Stimulated activated CD4-positive, alpha-beta T cell treated with anti-CD3 and anti-CD28 coated beads, Interleukin-15, amount 100 ng/mL, for 1 hour (primary cell): ENCODE results near the gene NFATC2IP.

Experiments used
- DNase-seq, 2 donors: peaks; one replicate each; pipeline ENCODE4 v3.0.0-alpha.2; 2020; ENCODE audit warnings: low read depth in 1 of 2, low spot score in 1 of 2

NFATC2IP gene

DNA sequence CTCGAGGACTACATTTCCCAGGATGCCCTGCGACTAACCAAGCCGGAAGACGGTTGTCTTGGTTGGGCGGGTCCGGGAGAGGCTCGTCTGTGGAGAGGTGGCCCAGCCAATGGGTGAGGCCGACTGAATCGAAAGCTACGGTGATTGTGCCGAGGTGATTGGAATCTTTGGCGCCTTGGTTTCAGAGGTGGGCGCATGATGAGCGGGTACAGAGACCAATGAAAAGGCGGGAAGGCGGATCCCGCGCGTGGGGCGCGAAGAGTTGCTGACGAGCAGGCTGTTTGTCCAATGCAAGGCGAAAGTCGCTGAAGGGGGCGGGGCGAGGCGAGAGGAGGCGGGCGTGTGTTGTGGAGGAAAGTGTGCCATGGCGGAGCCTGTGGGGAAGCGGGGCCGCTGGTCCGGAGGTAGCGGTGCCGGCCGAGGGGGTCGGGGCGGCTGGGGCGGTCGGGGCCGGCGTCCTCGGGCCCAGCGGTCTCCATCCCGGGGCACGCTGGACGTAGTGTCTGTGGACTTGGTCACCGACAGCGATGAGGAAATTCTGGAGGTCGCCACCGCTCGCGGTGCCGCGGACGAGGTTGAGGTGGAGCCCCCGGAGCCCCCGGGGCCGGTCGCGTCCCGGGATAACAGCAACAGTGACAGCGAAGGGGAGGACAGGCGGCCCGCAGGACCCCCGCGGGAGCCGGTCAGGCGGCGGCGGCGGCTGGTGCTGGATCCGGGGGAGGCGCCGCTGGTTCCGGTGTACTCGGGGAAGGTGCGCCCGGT lies at the start of gene NFATC2IP:
Gene NFATC2IP (plus strand): TSS at position 290 of the 762 bp plus-strand sequence. CDS start 75 bp downstream, at position 365.
- peak; percentile 99 for DNase-seq

DNA sequence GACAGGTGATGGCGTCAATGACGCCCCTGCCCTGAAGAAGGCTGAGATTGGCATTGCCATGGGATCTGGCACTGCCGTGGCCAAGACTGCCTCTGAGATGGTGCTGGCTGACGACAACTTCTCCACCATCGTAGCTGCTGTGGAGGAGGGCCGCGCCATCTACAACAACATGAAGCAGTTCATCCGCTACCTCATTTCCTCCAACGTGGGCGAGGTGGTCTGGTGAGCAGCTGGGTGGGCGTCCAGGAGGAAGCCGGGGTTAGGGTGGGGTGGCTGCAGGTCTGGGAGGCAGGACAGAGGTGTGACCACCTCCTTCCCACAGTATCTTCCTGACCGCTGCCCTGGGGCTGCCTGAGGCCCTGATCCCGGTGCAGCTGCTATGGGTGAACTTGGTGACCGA lies 48.9 kb upstream of the NFATC2IP start:
- DNase-seq, result no peak

DNA sequence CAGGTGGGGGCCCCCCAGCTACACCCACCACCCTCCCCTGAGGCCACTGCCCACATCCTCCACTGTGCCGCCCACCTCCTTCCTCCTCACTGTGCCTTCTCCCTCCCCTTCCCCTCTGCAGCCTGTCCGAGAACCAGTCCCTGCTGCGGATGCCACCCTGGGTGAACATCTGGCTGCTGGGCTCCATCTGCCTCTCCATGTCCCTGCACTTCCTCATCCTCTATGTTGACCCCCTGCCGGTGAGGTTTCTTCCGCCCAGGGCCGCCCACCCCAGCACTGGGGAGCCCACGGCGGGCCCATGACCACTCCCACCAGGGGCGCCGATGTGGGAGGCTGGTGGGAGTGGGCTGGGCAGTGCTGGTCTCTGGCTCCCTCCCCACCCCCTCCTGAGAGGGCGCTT lies 47.8 kb upstream of the NFATC2IP start:
- DNase-seq, result no peak

DNA sequence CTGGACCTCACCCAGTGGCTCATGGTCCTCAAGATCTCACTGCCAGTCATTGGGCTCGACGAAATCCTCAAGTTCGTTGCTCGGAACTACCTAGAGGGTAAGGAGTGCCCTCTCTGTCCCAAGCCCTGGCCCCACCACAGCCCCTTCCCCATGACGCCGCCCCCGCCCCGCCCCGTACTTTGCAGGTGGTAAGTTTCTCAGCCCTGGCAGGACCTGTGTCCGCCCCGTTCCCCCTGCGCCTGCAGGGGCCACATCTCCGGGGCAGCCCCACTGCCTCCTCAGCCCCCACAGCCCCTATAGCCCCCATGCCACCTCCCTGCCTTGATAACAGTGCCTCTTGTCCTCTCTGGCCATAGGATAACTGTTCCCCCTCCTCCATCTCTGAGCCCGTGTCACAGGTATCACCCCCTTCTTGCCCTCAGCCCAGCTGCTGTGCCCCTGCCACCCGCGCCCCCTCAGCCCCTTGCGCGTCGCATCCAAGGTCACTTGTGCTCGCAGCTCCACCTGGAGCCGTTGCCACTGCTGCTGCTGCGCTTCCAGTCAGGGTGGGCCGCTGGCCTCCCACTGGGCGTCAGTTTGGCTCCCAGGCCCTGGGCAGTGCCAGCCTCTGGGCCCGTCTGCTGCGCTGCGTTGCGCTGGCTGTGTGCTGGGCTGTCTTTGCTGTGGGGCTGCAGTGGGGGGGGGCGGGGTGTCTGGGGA lies 47.2 kb upstream of the NFATC2IP start:
- no peak for DNase-seq

DNA sequence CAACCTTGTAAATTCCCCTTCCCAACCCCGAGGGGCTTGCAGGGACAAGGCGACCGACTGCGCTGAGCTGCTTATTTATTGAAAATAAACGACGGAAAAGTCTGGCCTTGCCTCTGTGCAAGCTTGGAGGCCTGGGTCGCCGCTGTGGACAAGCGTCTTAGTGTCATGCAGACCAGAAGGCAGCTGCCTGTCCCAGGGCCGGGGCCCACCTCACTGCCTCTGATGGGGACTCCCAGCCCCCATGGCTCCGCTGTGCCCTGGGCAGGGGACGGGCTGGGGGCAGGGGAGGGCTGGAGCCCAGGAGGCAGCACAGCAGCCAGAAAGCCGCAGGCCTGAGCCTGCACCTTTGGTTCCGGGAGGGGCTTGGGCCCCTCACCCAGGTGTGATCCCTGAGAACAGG lies 46.4 kb upstream of the NFATC2IP start:
- no peak for DNase-seq

DNA sequence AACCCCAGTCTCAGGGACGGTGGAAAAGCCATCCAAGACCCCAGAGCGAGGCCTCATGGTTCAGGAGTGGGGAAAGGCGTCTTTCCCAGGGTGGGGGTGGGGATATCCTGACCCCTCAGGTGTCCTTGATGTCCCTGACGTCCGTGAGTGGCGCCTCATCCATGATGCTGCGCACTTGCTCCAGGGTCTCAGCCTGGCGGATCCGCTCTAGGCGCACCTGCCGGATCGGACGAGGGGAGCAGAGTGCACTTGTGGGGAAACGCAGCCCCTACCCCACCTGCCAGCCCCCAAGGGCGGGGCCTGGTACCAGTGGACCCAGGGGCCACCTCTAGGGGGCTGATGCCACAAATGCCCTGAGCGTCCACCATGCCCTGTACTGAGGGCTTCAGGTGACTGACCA lies 45.9 kb upstream of the NFATC2IP start:
- no peak for DNase-seq

DNA sequence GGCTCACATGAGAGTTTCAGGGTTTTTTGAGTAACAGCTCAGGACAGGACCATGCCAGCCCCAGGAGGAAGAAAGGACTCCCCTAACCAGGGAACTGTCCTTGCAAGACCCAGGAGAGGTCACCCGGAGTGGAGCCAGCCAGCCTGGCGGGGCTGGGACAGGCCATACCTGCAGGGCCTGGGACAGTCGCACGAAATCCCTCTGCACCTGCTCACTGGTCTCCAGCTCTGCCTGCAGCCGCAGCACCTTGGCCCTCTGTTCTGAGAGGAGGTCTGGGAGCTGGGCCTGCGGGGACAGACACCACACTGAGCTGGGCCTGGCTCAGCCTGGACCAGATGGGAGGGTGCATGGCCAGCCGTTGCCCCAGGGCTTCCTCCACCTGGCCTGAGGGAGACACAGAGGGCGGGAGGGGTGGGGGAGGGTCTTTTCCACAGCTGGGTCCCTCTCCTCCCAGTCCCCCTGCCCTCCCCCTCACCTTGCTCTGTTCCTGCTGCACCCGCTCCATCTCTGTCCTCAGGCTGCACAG lies 45.4 kb upstream of the NFATC2IP start:
- no peak for DNase-seq

DNA sequence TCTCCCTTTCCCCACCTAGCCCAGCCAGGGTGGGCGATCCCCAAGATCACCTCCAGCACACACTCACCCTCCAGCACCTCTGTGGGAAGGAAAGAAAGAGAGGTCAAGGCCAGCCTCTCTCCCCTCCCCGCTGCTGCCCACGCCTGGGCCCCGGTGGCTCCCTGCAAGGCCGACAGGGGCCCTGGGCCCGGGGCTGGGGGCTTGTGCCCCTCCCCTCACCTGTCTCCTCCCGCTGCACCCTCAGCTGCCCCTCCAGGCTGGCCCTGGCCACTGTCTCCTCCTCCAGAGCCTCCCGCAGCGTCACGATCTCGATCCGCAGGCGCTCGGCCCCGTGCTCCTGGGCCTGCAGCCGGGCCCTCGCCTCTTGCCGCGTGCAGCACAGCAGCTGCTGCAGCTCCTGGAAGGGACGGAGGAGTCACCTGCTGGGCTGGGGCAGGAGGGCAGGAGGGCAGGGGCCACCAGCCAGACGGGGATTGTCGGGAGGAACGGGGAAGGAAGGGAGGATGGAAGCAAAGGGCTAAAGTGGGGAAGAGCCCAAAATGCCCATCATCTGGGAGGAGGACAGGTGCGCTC lies 44.9 kb upstream of the NFATC2IP start:
- DNase-seq, result no peak

DNA sequence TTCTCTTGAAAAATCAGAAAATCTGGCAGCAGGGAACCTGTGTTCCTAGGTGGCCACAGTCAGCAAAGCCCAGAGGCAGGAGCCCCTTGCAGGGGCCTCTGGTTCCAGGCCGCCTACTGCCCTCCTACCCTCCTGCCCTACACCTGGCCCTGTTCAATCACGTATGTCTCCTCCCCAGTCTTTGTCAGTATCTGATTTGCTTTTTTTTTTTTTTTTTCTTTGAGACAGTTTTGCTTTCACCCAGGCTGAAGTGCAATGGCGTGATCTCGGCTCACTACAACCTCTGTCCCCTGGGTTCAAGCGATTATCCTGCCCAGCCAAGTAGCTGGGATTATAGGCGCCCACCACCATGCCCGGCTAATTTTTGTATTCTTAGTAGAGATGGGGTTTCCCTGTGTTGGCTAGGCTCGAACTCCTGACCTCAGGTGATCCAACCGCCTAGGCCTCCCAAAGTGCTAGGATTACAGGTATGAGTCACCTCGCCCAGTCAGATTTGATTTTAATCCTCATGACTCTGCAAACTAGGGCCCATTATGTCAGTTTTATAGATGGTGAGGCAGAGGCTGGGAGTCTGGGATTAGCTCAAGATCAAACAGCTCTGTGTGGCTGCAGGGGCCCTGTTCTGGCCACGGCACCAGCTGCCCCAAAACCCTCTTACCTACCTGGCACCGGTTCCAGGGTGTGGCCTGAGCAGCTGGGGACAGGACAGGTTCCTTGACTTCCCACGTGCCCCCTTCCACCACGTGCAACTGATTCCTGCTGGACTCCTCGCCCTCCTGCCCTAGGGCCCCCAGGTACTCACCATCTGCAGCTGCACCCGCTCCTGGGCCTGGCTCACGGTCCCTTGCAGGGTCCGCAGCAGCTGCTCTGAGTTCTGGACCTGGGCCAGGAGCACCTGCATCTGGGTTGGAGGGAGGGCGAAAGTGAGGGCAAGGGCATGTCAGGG lies 40.4 kb upstream of the NFATC2IP start:
- DNase-seq, result no peak

DNA sequence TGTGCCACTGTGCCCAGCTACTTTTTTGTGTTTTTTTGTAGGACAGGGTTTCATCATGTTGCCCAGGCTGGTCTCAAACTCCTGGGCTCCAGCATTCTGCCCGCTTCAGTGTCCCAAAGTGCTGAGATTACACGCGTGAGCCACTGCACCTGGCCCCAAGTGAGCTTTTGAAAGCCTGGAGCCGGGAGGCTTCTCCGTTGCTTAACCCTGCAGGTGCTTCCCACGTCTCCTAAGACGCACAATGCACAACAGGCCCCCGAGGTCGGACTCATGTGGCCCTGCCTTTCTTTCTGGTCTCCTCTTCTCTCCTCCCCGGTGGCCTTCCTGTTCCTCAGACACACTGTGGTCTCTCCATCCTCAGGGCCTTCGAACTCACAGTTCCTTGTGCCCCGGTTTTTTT lies 38.2 kb upstream of the NFATC2IP start:
- DNase-seq, result no peak

DNA sequence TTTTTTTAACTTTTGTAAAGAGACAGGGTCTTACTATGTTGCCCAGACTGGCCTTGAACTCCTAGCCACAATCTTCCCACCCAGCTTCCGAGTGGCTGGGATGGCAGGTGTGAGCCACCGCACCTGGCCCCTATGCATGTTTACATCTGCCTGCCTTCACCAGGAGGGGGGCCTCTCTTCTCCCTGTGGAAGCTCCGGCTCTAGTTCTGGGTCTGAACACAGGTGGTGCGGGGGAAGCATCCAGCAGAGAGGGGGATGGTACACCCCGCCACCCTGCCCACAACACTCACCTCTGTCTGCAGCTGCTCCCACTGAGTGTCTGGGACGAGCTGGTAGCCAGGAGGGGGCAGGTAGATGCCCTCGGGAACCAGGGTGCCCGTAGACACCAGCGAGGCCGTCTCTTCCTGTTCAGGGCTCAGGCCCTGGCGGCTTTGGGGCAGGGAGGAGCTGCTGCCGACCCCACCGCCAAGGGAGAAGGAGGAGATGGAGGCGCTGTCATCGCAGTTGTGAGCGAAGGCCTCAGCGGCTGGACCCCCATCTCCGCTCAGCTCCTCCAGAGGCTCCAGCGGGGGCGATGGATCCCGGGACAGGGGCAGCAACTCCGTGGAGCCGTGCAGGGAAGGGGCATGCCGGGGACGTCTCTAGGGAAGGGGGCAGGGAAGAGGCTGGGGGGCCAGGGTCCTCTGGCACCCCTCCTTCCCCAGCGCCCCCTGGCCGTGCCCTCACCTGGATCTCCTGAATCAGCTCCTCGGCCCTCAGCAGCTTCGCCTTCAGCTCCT lies 36.6 kb upstream of the NFATC2IP start:
- no peak for DNase-seq

DNA sequence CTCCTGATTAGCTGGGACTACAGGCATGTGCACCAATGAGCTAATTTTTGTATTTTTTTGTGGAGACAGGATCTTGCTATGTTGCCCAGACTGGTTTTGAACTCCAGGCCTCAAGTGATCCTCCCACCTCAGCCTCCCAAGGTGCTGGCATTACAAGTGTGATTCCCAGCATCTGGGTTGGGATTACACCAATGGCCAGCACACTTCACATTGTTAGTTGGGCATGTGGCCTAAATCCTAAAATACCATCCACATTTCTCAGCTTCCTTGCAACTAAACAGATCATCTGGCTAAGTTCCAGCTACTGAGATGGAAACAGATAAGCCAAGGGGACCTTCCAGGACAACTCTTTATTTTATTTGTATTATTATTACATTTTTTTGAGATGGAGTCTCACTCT lies 35.6 kb upstream of the NFATC2IP start:
- DNase-seq, result no peak

DNA sequence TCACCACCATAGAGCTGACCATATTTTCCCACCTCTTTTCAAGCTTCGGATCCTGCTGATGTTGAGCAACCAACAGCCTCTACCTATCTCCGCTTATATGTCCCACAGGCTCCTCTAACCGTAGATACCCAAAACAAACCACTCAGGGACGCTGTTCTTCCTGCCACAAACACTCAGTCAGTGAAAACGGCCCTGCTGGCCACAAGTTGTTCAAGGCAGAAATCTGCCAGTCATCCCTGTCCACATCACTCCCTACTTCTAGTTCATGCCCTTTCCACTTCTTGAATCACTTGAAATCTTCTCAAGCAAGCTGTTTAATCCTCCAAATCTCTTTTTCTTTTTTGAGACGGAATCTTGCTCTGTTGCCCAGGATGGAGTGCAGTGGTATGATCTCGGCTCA lies 33.6 kb upstream of the NFATC2IP start:
- no peak for DNase-seq

DNA sequence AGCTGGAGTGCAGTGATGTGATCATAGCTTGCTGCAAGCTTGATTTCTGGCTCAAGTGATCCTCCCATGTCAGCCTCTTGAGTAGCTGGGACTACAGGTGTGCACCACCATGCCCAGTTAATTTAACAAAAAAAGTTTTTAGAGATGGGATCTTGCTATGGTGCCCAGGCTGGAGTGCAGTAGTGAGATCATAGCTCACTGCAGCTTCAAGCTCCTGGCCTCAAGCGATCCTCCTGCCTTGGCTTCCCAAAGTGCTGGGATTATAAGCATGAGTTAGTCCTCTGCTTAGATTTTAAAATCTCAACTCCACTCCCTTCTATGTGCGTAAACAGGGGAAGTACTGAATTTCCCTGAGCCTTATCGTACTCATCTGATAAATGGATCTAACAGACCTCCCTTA lies 32.0 kb upstream of the NFATC2IP start:
- no peak for DNase-seq

DNA sequence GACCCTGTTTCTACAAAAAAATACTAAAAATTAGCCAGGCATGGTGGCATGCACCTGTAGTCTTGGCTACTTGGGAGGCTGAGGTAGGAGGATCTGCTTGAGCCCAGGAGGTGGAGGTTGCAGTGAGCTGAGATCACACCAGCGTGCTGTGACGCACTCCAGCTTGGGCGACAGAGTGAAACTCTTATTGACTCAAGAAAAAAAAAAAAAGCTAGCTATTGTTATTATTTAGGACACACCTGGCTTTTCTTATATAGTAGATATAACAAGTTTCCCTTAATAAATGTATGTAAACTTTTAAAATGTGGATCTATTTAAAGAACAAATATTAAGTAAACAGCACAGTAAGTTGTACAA lies 27.5 kb upstream of the NFATC2IP start:
- no peak for DNase-seq

DNA sequence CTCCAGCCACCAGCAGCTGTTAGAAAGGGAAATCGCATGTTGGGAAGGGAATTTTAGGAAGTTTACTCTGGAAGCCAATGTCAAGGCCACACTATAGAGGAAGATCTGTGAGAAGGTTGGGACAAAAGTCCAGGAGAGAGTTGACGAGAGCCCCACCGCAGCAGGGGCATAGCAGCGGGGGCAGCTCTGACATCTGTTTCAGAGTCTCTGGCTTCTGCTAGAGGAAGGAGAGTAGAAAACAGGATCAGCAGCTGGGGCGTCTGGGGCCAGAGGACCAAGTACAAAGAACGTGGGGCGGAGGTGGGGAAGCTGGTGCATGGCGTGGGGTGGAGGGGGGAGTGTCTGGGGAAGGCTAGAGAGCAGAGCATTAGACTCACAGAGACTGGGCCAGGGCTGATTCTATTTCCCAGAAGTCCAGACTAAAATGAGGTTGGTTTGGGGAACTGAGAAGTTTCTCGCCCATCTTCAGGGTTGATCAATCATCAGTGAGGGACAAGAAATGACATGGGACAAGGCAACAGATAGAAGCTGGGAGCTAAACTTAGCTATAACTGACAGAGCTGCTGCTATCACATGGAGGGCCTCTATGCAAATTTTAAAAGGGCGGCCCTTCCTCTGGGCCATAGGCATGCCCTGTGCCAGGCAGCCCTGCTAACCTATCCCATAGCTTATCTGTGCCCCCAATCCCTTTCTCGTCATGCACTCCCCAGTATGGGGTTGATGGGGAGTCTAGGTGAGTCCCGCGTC lies 26.9 kb upstream of the NFATC2IP start:
- no peak for DNase-seq

DNA sequence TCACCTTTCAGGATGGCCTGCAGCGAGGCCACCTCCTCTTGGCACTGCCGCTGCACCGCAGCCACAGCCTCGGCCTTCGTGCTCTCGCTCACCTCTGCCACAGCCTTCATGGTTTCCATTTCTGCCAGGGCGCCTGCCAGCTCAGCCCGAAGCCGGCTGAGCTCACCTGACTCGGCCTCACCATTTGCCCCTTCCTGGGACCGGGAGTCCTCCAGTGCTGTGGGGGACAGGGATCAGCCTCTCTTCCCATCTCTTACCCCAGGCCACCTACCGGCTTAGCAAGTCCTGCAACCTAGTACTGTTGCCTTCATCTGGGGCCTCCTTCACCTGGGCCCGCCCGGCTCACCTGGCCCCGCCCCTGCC lies 26.4 kb upstream of the NFATC2IP start:
- no peak for DNase-seq

DNA sequence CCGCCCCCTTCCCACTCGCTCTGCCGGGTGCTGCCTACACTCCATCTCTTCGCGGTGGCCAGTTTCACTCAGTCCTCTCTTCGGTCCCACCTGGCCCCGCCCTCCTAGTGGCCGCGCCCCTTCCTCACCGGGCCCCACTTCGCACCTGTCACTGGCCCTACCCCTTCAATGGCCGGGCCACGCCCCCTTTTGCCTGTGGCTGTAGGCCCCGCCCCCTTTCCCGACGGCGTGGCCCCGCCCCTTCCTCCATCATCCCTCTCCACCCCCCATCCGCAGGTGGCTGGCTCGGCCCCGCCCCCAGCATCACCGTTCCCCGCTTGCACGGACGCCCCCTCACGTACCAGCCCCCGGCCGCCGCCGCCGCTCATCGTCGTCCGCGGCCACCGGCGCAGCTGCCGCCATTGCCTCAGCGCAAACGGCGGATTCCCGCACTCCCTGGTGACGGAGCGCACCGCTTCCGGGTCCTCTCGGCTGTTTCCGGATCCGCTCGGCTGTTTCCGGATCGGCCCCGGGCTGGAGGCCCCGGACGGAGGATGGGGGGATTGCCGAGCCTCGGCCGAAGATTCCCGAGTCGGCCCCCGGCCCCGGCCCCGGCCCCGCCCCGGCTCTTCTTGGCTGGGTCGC lies 25.9 kb upstream of the NFATC2IP start, which contains the start of gene RABEP2:
Gene RABEP2 (minus strand): TSS at position 477 of the 624 bp plus-strand sequence. CDS start 75 bp downstream, at position 402.
- DNase-seq, result peak; percentile 91 to 98
